H1 (cell line): ENCODE data around the gene DCAF17. TPM values are rescaled to one million over a fixed set of nuclear protein-coding genes. Genes with fewer than 3 reads are reported as not detected.

Experiments
- CHD7 ChIP-seq: fragments of 300-600 bp; sonication (generic); IDR thresholded peaks from 2 replicates; pipeline ENCODE4 v1.7.1; 2012; ENCODE audit warnings: low read length, moderate library complexity, mild to moderate bottlenecking, inconsistent platforms; ENCODE audit not compliant: insufficient replicate concordance
- NRF1 ChIP-seq: IDR thresholded peaks from 2 replicates; pipeline ENCODE4 v1.6.1; 2011; ENCODE audit warnings: mild to moderate bottlenecking, low read depth, low read length, improper control_type of control experiment
- PHF8 ChIP-seq: fragments of 200-600 bp; sonication (generic); conservative IDR thresholded peaks from 2 replicates; pipeline ENCODE4 v1.7.1; 2012; ENCODE audit warnings: low read depth, mild to moderate bottlenecking, inconsistent platforms, low read length, moderate library complexity
- SP1 ChIP-seq: IDR thresholded peaks from 2 replicates; pipeline ENCODE4 v1.6.1; 2011; ENCODE audit warnings: low read depth, low read length
- YY1 ChIP-seq: IDR thresholded peaks from 2 replicates; pipeline ENCODE4 v1.6.1; 2011; ENCODE audit warnings: low read depth, mild to moderate bottlenecking, low read length
- polyA plus RNA-seq, 7 experiments: library from polyadenylated mRNA; depleted of rRNA in 3 of 7; stranded (reverse) in 5 of 7; unstranded in 2 of 7; fragments of >200 nt in 5 of 7; fragments of 200-250 nt in 2 of 7; gene quantifications; 1 replicate in 5 of 7; 2 replicates in 1 of 7; 4 replicates in 1 of 7; pipeline versions ENCODE4 v1.2.1 to v1.2.3, GENCODE V29; 2011 to 2013; ENCODE audit warnings: missing spikeins in 2 of 7, mixed read lengths in 2 of 7
- total RNA-seq: library from RNA; stranded (reverse); fragmentation: NEBNext Ultra II Directional; extraction: Animal tissue kit (Norgen Biotek cat#: 25700); gene quantifications from 2 replicates; pipeline ENCODE4 v1.2.1, GENCODE V29; 2021

The DCAF17 gene
- total and polyA plus RNA-seq, 2 of the 8 experiments (the other 6 are each of a cell fraction or from before 2014, with no cell fraction given): 10.7 to 30.0 TPM

- TF ChIP-seq CHD7: no peak
- no peak for TF ChIP-seq YY1
- TF ChIP-seq NRF1: no peak
- TF ChIP-seq PHF8: no peak
- no peak for TF ChIP-seq SP1
Measured at GRCh38 chr2:171482308-171482707, 48.3 kb downstream of the DCAF17 start (continued).
